HCT116 (cell line): Measurements from ENCODE around the gene DOCK9. TPM values are rescaled to one million over a fixed set of nuclear protein-coding genes. Genes with fewer than 3 reads are reported as not detected.

ENCODE experiments used
- ATAC-seq: fragments of 200-7000 bp; cut with Tn5 transposase; 2 replicates; pipeline ENCODE4 v1.9.1; 2020; ENCODE audit warnings: mild to moderate bottlenecking, moderate library complexity
- BruUV-seq: library from RNA; stranded (reverse); fragments of 400-500 nt; replicated peaks from 2 replicates; lab custom pipeline; 2021; lab: Mats Ljungman, UMichigan
- CTCF ChIA-PET: fragments of 300-600 bp; sonication (Branson Sonifier 250); formaldehyde crosslinking; loops from one replicate; lab custom pipeline; 2021; ENCODE audit warnings: antibody characterized with exemption; lab: Charles Lee
- POLR2A ChIA-PET: fragments of 300-600, 350-600 bp; sonication (Branson Sonifier 250); formaldehyde crosslinking; loops from one replicate; lab custom pipeline; 2021; ENCODE audit warnings: antibody characterized with exemption; lab: Charles Lee
- RAD21 ChIA-PET, 2 experiments: fragments of 300-600 bp; sonication (Branson Sonifier 250); formaldehyde crosslinking; loops; one replicate each; lab custom pipeline; 2023; ENCODE audit warnings: low total read pairs in 2 of 2; ENCODE audit not compliant: uncharacterized antibody in 2 of 2, unreplicated experiment in 2 of 2, low non-redundant PET in 1 of 2; lab: Charles Lee
- DNase-seq: peaks from one replicate; pipeline ENCODE4 v3.0.0-alpha.2; 2010; ENCODE audit warnings: low read depth, low spot score
- H2AFZ ChIP-seq: fragments of 200-600 bp; shearing (Covaris generic), sonication (generic); 2 replicates; pipeline ENCODE4 v1.6.1; 2017; ENCODE audit warnings: low read depth, mixed run types, mixed read lengths, antibody characterized with exemption, low read length; ENCODE audit not compliant: poor library complexity, severe bottlenecking
- H3K27ac ChIP-seq: 2 replicates; pipeline ENCODE4 v1.5.1; 2012; ENCODE audit warnings: low read depth, low read length
- H3K27me3 ChIP-seq: fragments of 200-600 bp; sonication (generic); 2 replicates; pipeline ENCODE4 v1.6.1; 2016; ENCODE audit warnings: mixed run types, low read length, mixed read lengths; ENCODE audit not compliant: insufficient read depth
- H3K36me3 ChIP-seq, 2 experiments: fragments of 200-500 bp in 1 of 2; fragments of 200-600 bp in 1 of 2; sonication (Bioruptor generic) in 1 of 2; sonication (generic) in 1 of 2; 2 replicates each; pipeline versions ENCODE4 v1.5.1 to v1.6.1; 2014 to 2016; ENCODE audit warnings: low read length in 2 of 2, inconsistent platforms in 1 of 2, mixed read lengths in 1 of 2, mixed run types in 1 of 2; ENCODE audit not compliant: insufficient read depth in 2 of 2, control insufficient read depth in 1 of 2
- H3K4me1 ChIP-seq, 2 experiments: fragments of 200-600 bp in 1 of 2; sonication (generic) in 1 of 2; 2 replicates each; pipeline versions ENCODE4 v1.5.1 to v1.6.1; 2012 to 2017; ENCODE audit warnings: low read length in 2 of 2, inconsistent platforms in 1 of 2, mild to moderate bottlenecking in 1 of 2, mixed read lengths in 1 of 2, mixed run types in 1 of 2, moderate library complexity in 1 of 2; ENCODE audit not compliant: insufficient read depth in 2 of 2, control insufficient read depth in 1 of 2
- H3K4me2 ChIP-seq: fragments of 200-600 bp; sonication (generic); 2 replicates; pipeline ENCODE4 v1.6.1; 2017; ENCODE audit warnings: mixed run types, low read length, mixed read lengths
- H3K4me3 ChIP-seq, 2 experiments: fragments of 200-600 bp in 1 of 2; sonication (generic) in 1 of 2; replicated peaks in 1 of 2; 2 replicates each; pipeline ENCODE4 v1.5.1; 2011 to 2016; ENCODE audit warnings: low read length in 2 of 2, control low read depth in 1 of 2, low read depth in 1 of 2, mild to moderate bottlenecking in 1 of 2, mixed read lengths in 1 of 2, mixed run types in 1 of 2
- H3K79me2 ChIP-seq: fragments of 200-600 bp; sonication (generic); 2 replicates; pipeline ENCODE4 v1.6.1; 2017; ENCODE audit warnings: mild to moderate bottlenecking, mixed run types, low read length, moderate library complexity, mixed read lengths; ENCODE audit not compliant: insufficient read depth
- H3K9ac ChIP-seq: fragments of 200-600 bp; sonication (generic); 2 replicates; pipeline ENCODE4 v1.6.1; 2016; ENCODE audit warnings: low read length, mixed read lengths
- H3K9me2 ChIP-seq: fragments of 200-600 bp; sonication (generic), shearing (Covaris generic); 2 replicates; pipeline ENCODE4 v1.6.1; 2017; ENCODE audit warnings: mixed run types, mild to moderate bottlenecking, moderate library complexity; ENCODE audit not compliant: insufficient read depth
- H3K9me3 ChIP-seq, 2 experiments: fragments of 200-500 bp in 1 of 2; fragments of 200-600 bp in 1 of 2; sonication (Bioruptor generic) in 1 of 2; sonication (generic) in 1 of 2; 2 replicates each; pipeline ENCODE4 v1.6.1; 2014 to 2017; ENCODE audit warnings: low read length in 2 of 2, mixed read lengths in 2 of 2, inconsistent platforms in 1 of 2, low read depth in 1 of 2, mild to moderate bottlenecking in 1 of 2, mixed run types in 1 of 2, moderate library complexity in 1 of 2; ENCODE audit not compliant: control insufficient read depth in 1 of 2, insufficient read depth in 1 of 2
- H4K20me1 ChIP-seq: fragments of 200-600 bp; sonication (generic), shearing (Covaris generic); 2 replicates; pipeline ENCODE4 v1.6.1; 2017; ENCODE audit warnings: mixed run types, mild to moderate bottlenecking, moderate library complexity; ENCODE audit not compliant: insufficient read depth
- CBX3 ChIP-seq: IDR thresholded peaks from 2 replicates; pipeline ENCODE4 v1.6.1; 2012; ENCODE audit warnings: low read depth
- CEBPB ChIP-seq: IDR thresholded peaks from 2 replicates; pipeline ENCODE4 v1.6.1; 2012; ENCODE audit warnings: low read depth
- ELF1 ChIP-seq: IDR thresholded peaks from 2 replicates; pipeline ENCODE4 v1.6.1; 2012; ENCODE audit warnings: low read depth, borderline replicate concordance
- EZH2phosphoT487 ChIP-seq: fragments of 200-600 bp; IDR thresholded peaks from 2 replicates; pipeline ENCODE4 v1.6.1; 2018; ENCODE audit warnings: antibody characterized with exemption, borderline replicate concordance
- FOSL1 ChIP-seq: IDR thresholded peaks from 2 replicates; pipeline ENCODE4 v1.6.1; 2012; ENCODE audit warnings: low read depth
- JUND ChIP-seq: IDR thresholded peaks from 2 replicates; pipeline ENCODE4 v1.6.1; 2012
- POLR2A ChIP-seq: IDR thresholded peaks from 2 replicates; pipeline ENCODE4 v1.7.0; 2011; ENCODE audit warnings: borderline replicate concordance; ENCODE audit not compliant: insufficient read depth, insufficient read length; ENCODE audit errors: extremely low read depth
- POLR2AphosphoS5 ChIP-seq: IDR thresholded peaks from 2 replicates; pipeline ENCODE4 v1.6.1; 2011; ENCODE audit warnings: mild to moderate bottlenecking, low read depth, low read length, moderate library complexity
- RAD21 ChIP-seq: IDR thresholded peaks from 2 replicates; pipeline ENCODE4 v1.6.1; 2012; ENCODE audit warnings: low read depth, mild to moderate bottlenecking
- SIN3A ChIP-seq: IDR thresholded peaks from 2 replicates; pipeline ENCODE4 v1.6.1; 2012; ENCODE audit warnings: low read depth
- SP1 ChIP-seq: IDR thresholded peaks from 2 replicates; pipeline ENCODE4 v1.6.1; 2012; ENCODE audit warnings: low read depth
- SRF ChIP-seq: IDR thresholded peaks from 2 replicates; pipeline ENCODE4 v1.6.1; 2012; ENCODE audit warnings: low read depth
- TCF7L2 ChIP-seq: IDR thresholded peaks from 2 replicates; pipeline ENCODE4 v1.7.0; 2011; ENCODE audit warnings: borderline replicate concordance, inconsistent platforms; ENCODE audit not compliant: insufficient read depth, insufficient read length; ENCODE audit errors: extremely low read depth
- YY1 ChIP-seq: IDR thresholded peaks from 2 replicates; pipeline ENCODE4 v1.6.1; 2011; ENCODE audit warnings: low read length, low read depth, moderate library complexity, mild to moderate bottlenecking; ENCODE audit not compliant: insufficient replicate concordance; ENCODE audit errors: extremely low read depth
- ZFX ChIP-seq: fragments of 450-650 bp; IDR thresholded peaks from 2 replicates; pipeline ENCODE4 v1.6.1; 2017
- intact Hi-C: fragments of 100-400 bp; cut with micrococcal nuclease; formaldehyde crosslinking; loops from 2 replicates; pipeline ENCODE4 v1.10.0; 2022
- total RNA-seq: library from RNA; stranded (reverse); gene quantifications from one replicate; pipeline ENCODE4 v1.2.1, GENCODE V29; 2021; ENCODE audit not compliant: unreplicated experiment
- TF ChIP-seq, protein P1 (sequence below), 3 experiments: fragments of 200-600 bp in 1 of 3; sonication (generic) in 1 of 3; IDR thresholded peaks in 2 of 3; conservative IDR thresholded peaks in 1 of 3; 2 replicates each; pipeline ENCODE4 v1.5.1; 2012 to 2017; ENCODE audit warnings: low read depth in 2 of 3, low read length in 2 of 3, antibody characterized with exemption in 1 of 3, borderline replicate concordance in 1 of 3, control low read depth in 1 of 3, mild to moderate bottlenecking in 1 of 3, mixed read lengths in 1 of 3, mixed run types in 1 of 3, moderate library complexity in 1 of 3; ENCODE audit not compliant: insufficient read depth in 1 of 3
- TF ChIP-seq, protein P2 (sequence below): IDR thresholded peaks from 2 replicates; pipeline ENCODE4 v1.6.1; 2011; ENCODE audit warnings: mild to moderate bottlenecking, low read length, moderate library complexity; ENCODE audit not compliant: insufficient replicate concordance; ENCODE audit errors: extremely low read depth
- TF ChIP-seq, protein P3 (sequence below): IDR thresholded peaks from 2 replicates; pipeline ENCODE4 v1.6.1; 2012
- TF ChIP-seq, protein P4 (sequence below): IDR thresholded peaks from 2 replicates; pipeline ENCODE4 v1.6.1; 2012; ENCODE audit warnings: low read depth

Gene DOCK9
- total RNA-seq, 1 experiment from 2014 or later: 58.8 TPM

DNA sequence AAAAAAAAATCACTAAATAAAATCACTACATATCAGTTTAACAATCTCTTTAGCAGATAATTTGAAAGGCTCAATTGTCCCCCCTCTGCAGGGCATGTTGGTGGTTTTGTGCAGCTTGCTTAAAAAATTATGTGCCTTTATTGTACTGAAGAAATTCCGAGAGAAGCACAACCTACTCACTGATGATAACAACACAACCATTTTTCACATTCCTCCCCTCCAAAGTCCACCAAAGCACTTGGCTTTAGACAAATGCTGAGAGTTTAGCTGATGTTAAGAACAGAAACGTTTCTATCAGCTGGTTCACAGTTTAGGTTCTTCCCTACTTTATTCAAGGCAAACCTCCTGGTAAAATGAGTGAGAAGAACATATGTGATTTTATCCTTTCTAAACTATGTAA, 923 bp downstream of the DOCK9 start (continued):
- no peak for TF ChIP-seq POLR2AphosphoS5
- TF ChIP-seq JUND: no peak
- no peak for TF ChIP-seq SRF
- TF ChIP-seq CEBPB: no peak
- TF ChIP-seq SP1: no peak
- TF ChIP-seq CBX3: no peak

DNA sequence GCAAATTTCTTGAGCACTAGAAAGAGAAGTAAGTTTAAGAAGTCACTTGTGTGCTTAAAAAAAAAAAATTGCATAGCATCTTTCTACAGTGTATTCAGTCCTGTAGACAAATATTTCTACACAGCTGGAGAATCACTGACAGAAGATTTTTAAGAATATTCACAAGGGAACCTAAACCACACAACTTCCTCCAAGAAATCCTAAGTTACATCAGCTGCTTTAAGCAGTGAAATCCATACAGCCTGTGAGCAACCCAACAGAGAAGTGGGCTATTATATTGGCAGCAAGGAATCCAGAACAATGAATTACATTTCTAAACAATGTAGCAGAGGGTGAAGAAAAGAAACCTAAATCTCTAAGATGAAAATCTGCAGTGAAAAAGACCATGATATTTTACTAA, 1.5 kb downstream of the DOCK9 start:
- H3K4me2 ChIP-seq: no peak overlapping the region
- no peak for ATAC-seq
- no peaks in the 10 kb centered on the region for H3K36me3 ChIP-seq
- H3K9ac ChIP-seq: no peak overlapping the region
- H3K9me2 ChIP-seq: no peaks in the 10 kb centered on the region
- H3K79me2 ChIP-seq: peaks cover 8% of the 10 kb centered on the region; the same call in 1 of the 2 replicates
- CTCF ChIA-PET: no interaction called here
- H3K27me3 ChIP-seq: no peaks in the 10 kb centered on the region
- intact Hi-C loops: no loop called here
- RAD21 ChIA-PET: interaction anchor here in 1 of 2 experiments (0.6 kb wide), 1 partner anchor 1241 kb away, joined by 5 read pairs; no protein-coding TSS in a partner anchor
- no peaks in the 10 kb centered on the region for H3K9me3 ChIP-seq
- no TSS peak for BruUV-seq
- POLR2A ChIA-PET: no interaction called here
- no peak for DNase-seq
- peaks cover 40 to 69% of the 10 kb centered on the region in 2 experiments for H3K4me1 ChIP-seq
- no peak overlapping the region for H3K4me3 ChIP-seq
- TF ChIP-seq SP1 (no peak), FOSL1 (no peak), TCF7L2 (no peak), CEBPB (no peak), POLR2A (no peak), RAD21 (no peak), ZFX (no peak), EZH2phosphoT487 (no peak), ELF1 (no peak), SIN3A (no peak), CBX3 (no peak), SRF (no peak), JUND (no peak), YY1 (no peak)
- TF ChIP-seq, protein P1, sequence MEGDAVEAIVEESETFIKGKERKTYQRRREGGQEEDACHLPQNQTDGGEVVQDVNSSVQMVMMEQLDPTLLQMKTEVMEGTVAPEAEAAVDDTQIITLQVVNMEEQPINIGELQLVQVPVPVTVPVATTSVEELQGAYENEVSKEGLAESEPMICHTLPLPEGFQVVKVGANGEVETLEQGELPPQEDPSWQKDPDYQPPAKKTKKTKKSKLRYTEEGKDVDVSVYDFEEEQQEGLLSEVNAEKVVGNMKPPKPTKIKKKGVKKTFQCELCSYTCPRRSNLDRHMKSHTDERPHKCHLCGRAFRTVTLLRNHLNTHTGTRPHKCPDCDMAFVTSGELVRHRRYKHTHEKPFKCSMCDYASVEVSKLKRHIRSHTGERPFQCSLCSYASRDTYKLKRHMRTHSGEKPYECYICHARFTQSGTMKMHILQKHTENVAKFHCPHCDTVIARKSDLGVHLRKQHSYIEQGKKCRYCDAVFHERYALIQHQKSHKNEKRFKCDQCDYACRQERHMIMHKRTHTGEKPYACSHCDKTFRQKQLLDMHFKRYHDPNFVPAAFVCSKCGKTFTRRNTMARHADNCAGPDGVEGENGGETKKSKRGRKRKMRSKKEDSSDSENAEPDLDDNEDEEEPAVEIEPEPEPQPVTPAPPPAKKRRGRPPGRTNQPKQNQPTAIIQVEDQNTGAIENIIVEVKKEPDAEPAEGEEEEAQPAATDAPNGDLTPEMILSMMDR (IDR thresholded peaks at IDR 0.05 in 2 of 3, conservative IDR thresholded peaks at IDR 0.05 in 1 of 3; ENCODE audit: borderline replicate concordance in 1 of 3, insufficient read depth in 1 of 3, low read depth in 2 of 3, low read length in 2 of 3): no peak
- TF ChIP-seq, protein P2, sequence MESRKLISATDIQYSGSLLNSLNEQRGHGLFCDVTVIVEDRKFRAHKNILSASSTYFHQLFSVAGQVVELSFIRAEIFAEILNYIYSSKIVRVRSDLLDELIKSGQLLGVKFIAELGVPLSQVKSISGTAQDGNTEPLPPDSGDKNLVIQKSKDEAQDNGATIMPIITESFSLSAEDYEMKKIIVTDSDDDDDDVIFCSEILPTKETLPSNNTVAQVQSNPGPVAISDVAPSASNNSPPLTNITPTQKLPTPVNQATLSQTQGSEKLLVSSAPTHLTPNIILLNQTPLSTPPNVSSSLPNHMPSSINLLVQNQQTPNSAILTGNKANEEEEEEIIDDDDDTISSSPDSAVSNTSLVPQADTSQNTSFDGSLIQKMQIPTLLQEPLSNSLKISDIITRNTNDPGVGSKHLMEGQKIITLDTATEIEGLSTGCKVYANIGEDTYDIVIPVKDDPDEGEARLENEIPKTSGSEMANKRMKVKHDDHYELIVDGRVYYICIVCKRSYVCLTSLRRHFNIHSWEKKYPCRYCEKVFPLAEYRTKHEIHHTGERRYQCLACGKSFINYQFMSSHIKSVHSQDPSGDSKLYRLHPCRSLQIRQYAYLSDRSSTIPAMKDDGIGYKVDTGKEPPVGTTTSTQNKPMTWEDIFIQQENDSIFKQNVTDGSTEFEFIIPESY: no peak
- TF ChIP-seq, protein P3, sequence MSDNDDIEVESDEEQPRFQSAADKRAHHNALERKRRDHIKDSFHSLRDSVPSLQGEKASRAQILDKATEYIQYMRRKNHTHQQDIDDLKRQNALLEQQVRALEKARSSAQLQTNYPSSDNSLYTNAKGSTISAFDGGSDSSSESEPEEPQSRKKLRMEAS: no peak
- TF ChIP-seq, protein P4, sequence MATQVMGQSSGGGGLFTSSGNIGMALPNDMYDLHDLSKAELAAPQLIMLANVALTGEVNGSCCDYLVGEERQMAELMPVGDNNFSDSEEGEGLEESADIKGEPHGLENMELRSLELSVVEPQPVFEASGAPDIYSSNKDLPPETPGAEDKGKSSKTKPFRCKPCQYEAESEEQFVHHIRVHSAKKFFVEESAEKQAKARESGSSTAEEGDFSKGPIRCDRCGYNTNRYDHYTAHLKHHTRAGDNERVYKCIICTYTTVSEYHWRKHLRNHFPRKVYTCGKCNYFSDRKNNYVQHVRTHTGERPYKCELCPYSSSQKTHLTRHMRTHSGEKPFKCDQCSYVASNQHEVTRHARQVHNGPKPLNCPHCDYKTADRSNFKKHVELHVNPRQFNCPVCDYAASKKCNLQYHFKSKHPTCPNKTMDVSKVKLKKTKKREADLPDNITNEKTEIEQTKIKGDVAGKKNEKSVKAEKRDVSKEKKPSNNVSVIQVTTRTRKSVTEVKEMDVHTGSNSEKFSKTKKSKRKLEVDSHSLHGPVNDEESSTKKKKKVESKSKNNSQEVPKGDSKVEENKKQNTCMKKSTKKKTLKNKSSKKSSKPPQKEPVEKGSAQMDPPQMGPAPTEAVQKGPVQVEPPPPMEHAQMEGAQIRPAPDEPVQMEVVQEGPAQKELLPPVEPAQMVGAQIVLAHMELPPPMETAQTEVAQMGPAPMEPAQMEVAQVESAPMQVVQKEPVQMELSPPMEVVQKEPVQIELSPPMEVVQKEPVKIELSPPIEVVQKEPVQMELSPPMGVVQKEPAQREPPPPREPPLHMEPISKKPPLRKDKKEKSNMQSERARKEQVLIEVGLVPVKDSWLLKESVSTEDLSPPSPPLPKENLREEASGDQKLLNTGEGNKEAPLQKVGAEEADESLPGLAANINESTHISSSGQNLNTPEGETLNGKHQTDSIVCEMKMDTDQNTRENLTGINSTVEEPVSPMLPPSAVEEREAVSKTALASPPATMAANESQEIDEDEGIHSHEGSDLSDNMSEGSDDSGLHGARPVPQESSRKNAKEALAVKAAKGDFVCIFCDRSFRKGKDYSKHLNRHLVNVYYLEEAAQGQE: no peak
- no peak overlapping the region for H2AFZ ChIP-seq
- no peaks in the 10 kb centered on the region for H4K20me1 ChIP-seq
- no peak overlapping the region for H3K27ac ChIP-seq
